GM20431 (cell line): Measurements from ENCODE around the gene NBEA.
"Not testable (repeated sequence)": the region's sequence is repeated elsewhere in the genome, so short reads cannot be mapped to it uniquely, and the experiment has no call there.

Experiments
- in situ Hi-C: fragments of 300-500 bp; cut with MseI, MboI; formaldehyde crosslinking; loops from one replicate; pipeline ENCODE4 v1.15.0; 2020; ENCODE audit warnings: low sequenced_read_pairs; ENCODE audit not compliant: unreplicated experiment

The NBEA gene

GRCh38 chr13:34944751-34945150 is 2.7 kb downstream of the NBEA start:
- in situ Hi-C loops: no loop called here

- in situ Hi-C loops: no loop called here
Observed at GRCh38 chr13:34951528-34951927, 9.5 kb downstream of the NBEA start.

- in situ Hi-C loops: no loop called here
Observed at GRCh38 chr13:34959489-34959888, 17.4 kb downstream of the NBEA start.

GRCh38 chr13:34964558-34964957 is 22.5 kb downstream of the NBEA start:
- in situ Hi-C loops: no loop called here

- in situ Hi-C loops: no loop called here
Observed at GRCh38 chr13:34967851-34968562, 25.9 kb downstream of the NBEA start.

GRCh38 chr13:34969539-34969938 is 27.5 kb downstream of the NBEA start:
- in situ Hi-C loops: not testable (repeated sequence)

- in situ Hi-C loops: no loop called here
Observed at GRCh38 chr13:34970961-34971360, 28.9 kb downstream of the NBEA start.

GRCh38 chr13:34971473-34971872 is 29.4 kb downstream of the NBEA start:
- in situ Hi-C loops: no loop called here

GRCh38 chr13:34985199-34985598 is 43.1 kb downstream of the NBEA start:
- in situ Hi-C loops: not testable (repeated sequence)

- in situ Hi-C loops: no loop called here
Observed at GRCh38 chr13:34988330-34988791, 46.3 kb downstream of the NBEA start.

- in situ Hi-C loops: no loop called here
Observed at GRCh38 chr13:34990399-34991214, 48.5 kb downstream of the NBEA start.

- in situ Hi-C loops: no loop called here
Observed at GRCh38 chr13:34993470-34993869, 51.4 kb downstream of the NBEA start.

- in situ Hi-C loops: not testable (repeated sequence)
Observed at GRCh38 chr13:35003734-35004133, 61.7 kb downstream of the NBEA start.

- in situ Hi-C loops: no loop called here
Observed at GRCh38 chr13:35005051-35005450, 63.0 kb downstream of the NBEA start.

- in situ Hi-C loops: no loop called here
Observed at GRCh38 chr13:35014606-35015213, 72.6 kb downstream of the NBEA start.

GRCh38 chr13:35016362-35017112 is 74.5 kb downstream of the NBEA start:
- in situ Hi-C loops: no loop called here

- in situ Hi-C loops: no loop called here
Observed at GRCh38 chr13:35025314-35025713, 83.2 kb downstream of the NBEA start.

- in situ Hi-C loops: no loop called here
Observed at GRCh38 chr13:35028338-35028867, 86.3 kb downstream of the NBEA start.

- in situ Hi-C loops: no loop called here
Observed at GRCh38 chr13:35039012-35039411, 96.9 kb downstream of the NBEA start.

GRCh38 chr13:35046587-35046986 is 104.5 kb downstream of the NBEA start:
- in situ Hi-C loops: no loop called here
